ENCODE measurements around the gene MAML2.

Gene MAML2

DNA sequence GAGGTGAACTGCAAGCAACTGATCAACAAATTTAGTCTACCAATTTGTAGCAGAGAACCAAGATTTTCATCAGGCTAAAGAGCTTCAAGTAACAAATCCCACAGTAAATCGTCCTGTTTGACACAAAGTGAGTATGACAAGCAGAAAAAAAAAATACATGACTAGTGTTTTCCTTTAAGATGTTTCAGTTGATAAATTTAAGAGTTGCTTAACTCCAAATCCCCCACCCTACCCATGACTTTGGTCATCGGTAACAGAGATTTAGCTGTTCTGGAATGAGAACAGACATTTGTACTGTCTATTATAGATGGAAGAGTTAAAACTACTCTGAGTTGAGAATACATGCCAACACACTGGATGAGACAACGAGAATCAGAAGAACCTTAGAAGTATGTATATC lies 254.1 kb downstream of the MAML2 start:
- no peak for DNase-seq

DNA sequence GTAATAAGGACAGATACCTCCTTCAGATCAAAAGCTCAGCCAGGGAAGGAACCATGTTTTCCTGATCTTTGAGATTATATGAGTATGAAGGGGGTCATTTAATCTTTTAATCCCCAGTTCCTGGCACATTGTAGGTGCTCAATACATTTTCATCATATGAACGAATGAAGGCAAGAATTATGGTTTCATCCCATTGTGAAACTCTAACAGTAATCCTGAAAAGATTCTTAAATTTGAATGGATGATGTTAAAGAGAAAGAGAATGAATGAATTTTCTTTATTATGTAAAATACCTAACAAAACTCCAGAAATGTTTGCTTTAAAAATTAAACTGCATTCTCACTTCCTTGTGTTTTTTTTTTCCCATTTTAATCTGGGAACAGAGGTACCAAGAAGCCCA lies 256.9 kb downstream of the MAML2 start:
- no peak for DNase-seq

DNA sequence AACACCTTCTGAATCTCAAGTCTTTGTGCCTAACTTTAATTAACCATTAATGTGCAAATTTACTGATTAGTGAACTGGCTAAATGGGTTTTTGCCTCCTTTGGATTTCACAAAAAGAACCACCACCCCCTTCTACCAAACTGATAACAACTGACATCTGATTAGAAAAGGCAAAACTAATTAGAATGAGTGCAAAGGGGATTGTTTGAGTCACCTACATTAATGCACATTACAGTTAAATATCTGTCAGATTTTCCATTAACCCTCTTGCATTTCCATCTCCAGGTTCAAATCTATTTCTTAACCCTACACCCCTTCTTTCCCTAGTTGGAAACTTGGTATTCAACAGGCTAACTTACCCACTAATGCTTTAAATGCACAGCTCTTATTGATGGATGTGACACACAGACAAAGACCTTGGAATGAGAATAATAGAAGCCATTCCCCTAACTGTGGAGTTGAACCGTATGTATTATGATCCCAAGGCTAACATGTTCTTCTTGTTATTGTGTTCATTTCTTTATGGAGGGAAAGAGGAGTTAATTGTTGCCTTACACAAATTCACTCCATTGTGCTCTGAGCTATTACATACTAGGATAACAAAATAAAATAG lies 257.6 kb downstream of the MAML2 start:
- no peak for DNase-seq

DNA sequence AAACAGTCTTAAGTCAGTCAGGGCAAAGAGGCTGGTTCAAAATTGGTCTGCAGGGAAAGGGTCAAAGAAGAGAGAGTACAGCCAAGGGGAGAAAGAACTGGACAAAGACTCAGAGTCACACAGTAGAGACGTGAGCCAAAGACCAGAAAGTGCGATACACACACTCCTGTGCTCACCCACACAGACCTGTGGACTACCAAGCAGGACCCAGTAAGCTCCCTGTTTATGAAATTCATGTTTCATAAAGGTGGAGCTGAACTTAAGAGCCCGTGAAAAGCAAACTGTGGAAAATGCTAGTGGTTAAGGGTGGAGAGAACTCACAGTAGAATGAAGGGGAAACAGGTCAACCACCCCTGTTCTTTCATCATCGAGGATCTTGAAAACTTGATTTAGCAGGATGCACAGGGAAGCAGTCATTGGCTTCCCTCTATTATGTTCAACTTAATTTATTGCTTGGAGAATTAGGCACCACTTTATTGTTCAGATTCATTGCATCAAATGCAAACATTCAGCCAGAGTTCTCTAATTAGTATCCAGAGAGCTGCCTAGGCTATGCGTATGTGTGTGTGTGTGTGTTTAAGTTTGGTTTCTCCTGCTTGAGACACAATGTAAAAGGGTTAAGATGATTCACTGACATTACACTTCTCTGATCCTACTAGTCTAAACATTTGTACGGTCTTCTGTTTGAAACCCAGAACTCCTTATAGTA lies 258.2 kb downstream of the MAML2 start:
- DNase-seq, result no peak

DNA sequence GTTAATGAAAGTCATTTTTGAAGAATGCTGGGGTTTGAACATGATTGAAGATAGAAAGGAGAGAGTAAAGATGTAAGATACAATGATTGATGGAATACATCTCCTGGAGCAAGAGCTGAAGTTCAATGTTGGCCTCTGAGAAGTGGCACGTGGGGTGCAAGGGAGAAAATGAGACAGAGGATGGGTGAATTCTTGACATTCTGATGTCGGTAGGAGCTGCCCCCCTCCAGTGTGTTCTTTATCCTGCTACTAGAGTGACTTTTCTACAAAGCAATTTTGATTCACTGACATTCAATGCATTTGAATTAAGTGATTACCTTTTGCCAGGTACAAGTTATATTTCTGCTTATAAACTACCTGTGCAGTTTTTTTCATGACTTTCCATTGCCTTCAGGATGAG lies 260.1 kb downstream of the MAML2 start:
- no peak for DNase-seq

DNA sequence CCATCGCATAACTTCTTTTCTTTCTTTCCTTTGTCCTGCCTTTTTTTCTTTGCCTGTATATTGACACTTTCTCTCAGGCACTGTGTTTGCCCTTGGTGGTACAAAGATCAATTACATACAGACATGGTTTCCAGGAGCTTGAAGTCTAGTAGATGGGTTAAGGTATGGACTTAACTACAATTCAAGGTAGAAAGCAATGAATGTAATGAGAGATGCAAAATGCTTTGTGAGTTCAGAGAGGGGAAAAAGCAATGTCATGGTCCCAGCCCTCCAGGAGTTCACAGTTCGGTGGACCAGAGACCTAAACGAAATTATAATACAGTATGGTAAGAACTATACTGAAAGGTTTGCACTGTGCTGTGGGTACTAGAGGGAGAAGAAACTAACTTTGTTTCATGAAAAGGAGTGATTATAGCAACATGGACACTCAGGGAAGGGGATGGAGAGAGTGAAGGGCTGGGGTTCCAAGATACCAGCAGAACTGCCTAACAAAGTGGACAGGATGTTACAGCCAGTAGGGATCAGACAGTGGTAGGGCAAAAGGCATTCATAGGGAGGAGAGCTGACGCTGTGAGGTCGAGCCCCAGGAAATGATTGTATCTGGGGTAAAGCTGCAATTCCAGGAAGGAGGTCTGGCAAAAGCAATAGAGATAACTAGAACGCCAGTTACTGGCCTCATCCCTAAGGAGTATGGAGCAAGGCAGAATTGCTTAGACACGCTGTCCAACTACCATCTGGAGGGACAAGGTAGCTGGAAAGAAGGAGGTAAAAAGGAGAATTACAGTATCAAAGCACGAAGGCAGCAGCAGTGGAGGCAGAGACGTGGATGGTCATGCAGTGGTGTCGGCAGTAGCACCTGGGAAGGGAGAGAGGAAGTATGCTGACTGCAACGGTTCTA lies 260.7 kb downstream of the MAML2 start:
- DNase-seq, result no peak

DNA sequence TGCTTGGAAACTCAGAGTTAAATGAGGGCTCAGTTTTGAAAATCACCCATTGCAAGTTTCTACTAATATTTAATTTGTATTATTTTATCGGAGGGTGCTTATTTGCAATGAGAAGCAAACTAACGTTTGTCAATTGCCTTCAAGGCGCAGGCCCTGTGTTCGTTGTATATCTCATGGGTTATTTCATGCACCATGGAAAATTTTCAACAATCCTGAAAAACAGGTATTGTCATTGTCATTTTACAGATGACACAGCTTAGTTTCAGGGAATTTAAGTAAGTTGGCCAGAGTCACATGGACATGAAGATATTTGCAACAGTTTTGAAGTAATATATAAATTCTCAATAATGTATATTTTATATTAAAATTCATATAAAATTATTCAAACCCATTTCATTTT lies 261.4 kb downstream of the MAML2 start:
- no peak for DNase-seq

DNA sequence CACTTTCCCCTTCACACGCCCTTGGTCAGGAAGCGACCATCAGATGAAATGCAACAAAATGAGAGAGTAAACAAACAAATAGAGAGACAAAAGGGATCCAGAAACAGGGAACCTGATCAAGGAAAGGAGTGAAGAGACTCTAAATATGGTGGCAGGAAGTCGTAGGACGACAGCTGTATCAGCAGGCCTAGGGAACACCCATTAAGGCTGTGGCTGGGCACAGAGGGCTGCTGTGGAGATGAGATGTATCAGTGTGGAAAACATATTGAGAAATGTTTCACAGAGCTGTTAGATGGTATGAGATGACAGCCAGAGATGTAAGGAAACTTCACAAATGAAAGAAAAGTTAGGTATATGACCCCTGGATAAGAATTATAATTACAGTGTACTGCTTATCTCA lies 263.3 kb downstream of the MAML2 start:
- no peak for DNase-seq

DNA sequence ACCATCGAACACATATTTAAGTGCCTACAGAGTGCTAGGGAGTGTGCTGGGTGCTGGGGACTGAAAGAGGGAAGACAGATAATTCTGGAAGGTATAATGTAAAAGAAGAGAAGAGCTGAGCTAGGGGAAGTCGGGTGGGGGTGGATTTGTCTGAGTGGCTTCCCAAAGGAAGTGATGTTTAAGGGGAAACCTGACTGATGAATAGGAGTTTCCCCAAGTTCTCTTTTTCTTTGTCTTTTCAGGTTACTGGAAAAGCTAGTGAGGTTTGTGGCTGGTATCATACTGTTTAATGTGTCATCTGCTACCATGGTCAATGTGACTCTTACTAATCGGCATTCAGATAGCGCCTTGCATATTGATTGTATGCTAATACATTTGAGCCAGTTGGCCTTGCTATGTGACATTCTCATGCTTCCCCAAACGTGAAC lies 267.4 kb downstream of the MAML2 start:
- DNase-seq, result no peak

DNA sequence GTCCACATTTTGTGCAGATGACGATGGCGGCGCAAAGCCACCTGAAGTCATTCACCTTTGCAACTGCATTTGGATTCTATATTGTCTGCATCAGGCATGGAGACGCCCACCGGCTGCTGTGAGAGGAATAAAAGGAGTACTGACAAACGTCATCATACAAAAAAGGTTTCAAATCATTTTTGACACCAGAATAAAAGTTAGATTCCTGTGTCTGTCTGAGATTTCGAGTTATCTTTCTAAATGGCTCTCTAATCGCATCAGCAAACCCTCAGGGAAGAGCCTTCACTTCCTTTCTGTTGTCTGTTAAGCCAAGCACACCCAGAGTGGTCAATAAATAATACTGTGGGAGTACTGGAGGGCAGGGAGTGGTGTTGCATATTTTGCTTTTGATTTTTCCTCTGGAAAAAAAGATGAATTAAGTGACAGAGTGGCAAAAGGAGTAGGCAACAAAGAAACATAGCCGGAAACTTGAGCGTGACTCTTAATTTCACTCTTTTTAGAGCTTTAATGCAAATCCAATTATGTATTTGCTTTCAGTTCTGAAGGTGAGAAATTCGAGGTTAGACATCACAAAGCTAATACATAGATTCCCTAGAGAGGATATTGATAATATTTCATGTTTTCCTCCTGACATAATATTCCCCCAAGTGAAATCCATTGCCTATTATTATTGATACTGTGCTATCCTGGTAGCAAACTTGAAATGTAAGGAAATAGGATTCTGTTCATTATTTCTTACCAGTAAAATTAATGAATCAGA lies 268.3 kb downstream of the MAML2 start:
- no peak for DNase-seq

DNA sequence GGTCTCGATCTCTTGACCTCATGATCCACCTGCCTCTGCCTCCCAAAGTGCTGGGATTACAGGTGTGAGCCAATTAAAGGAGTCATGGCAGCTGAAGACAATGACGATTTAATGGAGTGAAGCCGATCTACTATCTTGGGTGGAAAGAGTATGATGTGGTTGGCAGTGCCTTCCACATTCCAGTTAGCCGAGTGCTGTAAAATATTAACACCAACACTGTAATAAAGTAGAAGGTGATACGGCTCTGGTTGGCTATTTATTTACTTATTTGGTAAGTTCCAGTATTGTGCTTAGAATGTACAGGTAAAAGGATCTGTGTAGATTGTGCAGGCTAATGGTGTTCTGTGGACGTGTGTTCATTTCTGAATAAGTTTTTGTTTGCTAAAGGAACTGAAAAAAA lies 269.5 kb downstream of the MAML2 start:
- DNase-seq, result no peak

DNA sequence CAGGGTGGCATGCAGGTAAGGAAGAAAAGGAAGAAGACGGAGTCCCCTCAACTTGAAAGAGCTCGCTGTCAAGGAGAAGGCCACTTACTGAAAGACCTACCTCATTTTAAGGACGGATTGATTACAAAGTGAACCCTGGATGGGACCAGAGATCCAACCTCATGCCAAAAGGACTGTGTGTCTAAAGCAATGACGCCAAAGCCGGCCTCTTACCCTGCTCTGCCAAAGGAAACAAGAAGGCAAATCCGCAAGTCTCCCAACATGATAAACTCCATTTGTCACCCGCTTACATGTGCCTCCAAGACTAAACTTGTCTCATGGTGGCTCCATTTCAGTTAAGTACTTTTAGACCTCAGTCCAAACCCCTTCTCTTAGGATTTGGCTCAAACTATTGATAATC lies 270.4 kb downstream of the MAML2 start:
- no peak for DNase-seq

DNA sequence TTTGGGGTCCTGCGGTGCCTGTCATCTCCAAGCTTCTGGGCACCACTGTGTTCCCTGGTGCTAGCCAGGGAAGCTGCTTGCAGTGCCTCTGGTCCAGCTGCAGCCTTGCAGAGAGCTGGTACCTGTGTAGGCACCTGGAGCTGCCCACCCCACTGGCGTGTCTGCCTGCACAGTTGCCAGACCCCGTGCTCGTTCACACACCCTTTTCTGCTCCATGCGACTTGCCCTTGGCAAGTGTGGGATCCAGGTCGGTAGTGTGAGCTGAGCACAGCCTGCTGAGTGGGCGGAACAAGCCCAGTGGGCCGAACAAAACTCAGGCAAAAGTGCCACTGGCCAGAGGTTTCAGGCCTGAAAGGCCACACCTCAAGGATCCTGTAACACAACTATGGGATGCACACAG lies 272.5 kb downstream of the MAML2 start:
- DNase-seq, result no peak

DNA sequence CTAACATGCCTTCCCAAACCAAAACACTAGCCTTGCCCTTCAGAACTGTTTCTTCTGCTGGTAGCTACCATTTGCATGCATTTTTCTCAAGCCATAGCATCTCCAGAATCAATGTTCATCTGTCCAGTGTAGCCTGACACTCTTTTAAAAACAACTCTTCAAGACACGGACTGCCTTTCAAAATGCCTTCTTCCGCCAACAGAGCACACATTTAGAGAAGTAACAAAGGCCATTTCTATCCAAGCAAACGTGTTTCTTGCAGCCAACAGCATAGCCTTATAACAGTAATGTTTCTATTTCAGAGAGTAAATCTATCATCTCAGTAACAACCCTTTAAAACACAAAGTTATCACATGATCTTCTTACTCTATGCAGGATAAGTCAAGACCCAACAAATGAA lies 275.8 kb downstream of the MAML2 start:
- no peak for DNase-seq

DNA sequence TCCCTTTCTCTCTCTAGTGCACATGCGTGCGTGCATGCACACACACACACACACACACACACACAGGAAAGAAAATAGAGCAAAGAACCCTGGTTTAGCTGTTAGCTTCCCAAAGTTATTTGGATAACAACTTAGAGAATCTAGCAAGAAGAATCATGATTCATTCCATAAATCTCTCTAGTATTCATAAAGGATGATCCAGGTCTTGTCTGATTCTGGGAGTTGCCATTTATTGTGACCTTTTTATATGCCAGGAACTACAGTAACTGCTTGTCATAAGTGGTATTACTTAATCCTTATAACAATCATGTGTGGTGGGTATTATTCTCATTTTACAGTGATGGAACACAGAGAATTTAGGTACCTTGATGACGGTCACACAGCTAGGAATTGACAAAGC lies 277.6 kb downstream of the MAML2 start:
- no peak for DNase-seq

DNA sequence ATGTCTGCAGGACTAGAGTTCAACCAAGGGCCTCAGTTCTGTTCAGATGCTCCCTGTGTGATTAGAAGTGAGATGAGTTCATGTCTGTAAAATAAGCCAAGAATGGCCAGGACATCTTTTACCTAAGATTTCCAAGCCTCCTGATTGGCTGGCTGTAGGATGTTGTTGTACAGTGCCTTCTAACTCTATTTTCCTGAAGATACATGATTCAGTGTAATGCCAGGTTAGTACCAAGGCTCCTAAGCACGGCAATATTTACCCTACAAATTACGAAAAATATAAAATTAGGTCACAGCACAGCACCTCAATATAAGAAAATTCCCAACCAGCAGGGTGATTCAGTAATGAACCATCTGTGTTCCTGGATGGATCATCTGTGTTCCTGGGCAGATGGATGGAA lies 279.1 kb downstream of the MAML2 start:
- no peak for DNase-seq

DNA sequence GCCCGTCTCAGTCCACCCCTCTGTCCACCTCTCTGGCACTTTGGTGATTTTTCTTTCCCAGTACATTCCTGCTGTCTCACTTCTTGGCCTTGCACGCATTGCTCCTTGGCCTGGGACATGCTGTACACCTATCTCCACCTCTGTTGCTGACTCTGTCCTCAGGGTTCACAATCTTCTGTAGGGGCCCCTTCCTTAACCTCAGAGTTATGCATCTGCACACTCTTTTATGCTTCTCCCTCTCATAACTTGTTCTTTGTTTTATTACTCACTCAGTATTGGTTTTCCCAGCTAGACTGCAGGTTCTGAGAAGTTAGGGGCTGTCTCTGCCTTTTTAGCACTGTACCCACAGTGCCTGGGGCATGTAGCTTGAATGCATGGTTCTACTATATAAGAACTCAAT lies 279.9 kb downstream of the MAML2 start:
- DNase-seq, result no peak

DNA sequence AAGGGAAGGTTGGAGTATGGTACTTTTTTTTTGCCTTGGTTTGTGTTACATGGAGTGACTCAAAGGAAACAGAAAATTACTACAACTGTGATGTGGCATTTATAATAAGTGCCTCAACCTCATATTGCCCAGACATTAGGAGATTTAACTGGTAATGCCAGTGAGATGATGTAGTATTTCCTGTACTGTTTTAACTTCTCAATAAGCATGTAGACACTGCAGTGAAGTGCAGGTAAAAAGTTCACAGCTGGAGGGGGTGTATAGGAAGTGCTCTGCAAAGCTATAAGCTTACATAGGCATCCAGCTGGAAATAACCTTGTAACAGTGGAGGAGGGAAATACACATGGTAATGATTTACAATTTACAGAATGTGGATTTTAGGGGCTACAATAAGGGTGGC lies 280.9 kb downstream of the MAML2 start:
- no peak for DNase-seq

DNA sequence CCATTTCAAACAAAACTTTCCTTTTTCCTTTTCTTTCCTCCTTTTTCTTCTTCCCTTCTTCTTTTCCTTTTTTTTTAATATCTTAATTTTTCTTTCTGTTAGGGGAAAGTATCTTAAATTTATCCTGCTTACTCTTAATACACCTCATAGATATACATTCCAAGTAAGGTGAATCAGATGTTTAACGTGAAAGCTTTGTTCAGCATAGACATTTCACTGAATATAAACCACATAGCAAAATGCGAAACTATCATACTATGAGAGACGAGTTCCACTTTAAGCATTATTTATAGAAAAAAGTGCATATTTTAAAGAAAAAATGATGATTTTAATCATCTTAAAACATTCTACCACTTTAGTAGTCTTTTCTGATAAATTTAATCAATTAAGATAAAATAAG lies 281.3 kb downstream of the MAML2 start:
- DNase-seq, result no peak

DNA sequence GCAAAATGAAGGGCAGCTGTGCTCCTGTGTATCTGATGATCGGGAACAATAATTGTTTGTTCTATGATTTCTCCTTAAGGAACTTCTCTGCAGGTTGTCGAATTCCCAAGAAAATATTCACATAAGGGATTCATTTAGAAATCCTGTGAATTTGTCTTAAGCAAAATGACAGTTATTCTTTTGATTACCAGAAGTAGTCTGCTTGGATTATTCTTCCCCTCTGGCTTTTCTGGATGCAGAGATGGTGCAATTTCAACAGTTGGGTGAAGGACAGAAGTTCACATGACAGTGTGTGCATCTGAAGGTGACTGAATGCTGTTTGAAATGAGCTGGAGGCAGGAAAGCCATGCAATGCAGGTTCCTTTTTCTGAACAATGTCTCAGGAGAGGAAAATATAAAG lies 281.9 kb downstream of the MAML2 start:
- DNase-seq, result no peak

DNA sequence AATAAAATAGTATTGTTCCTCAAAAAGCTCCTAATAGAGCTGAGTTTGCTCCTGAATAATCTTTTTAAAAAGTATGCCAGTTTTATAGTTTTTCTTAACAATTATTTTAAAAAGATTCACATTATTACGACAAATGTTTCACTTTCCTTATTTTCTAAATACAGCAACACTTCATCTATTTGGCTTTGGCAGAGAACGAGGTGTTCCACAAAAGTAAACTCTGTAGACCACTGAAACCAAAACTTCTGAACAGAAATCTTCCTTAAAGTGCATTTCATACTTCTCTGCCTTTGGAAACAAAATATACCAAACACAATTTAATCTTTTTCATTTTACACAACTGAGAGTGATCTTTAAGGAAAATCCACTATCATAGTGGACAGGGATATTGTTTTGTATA lies 285.5 kb downstream of the MAML2 start:
- DNase-seq, result no peak

DNA sequence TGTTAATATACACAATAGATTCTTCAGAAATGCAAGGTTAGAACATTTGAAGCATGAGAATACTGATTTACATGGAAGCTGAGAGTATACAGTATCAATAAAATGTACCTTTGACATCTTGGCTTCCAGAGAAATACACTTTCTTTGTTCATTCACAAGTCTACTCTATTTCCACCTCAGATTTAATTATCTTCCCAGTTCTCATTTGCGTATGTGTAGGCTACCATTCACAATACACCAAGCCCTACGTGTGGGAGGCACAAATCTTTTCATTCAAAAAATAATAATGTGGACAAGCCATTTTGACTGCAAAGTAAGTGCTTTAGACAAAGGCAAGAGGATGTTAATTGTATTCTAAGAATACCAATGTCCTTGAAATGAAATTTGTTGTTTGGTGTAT lies 286.4 kb downstream of the MAML2 start:
- no peak for DNase-seq

DNA sequence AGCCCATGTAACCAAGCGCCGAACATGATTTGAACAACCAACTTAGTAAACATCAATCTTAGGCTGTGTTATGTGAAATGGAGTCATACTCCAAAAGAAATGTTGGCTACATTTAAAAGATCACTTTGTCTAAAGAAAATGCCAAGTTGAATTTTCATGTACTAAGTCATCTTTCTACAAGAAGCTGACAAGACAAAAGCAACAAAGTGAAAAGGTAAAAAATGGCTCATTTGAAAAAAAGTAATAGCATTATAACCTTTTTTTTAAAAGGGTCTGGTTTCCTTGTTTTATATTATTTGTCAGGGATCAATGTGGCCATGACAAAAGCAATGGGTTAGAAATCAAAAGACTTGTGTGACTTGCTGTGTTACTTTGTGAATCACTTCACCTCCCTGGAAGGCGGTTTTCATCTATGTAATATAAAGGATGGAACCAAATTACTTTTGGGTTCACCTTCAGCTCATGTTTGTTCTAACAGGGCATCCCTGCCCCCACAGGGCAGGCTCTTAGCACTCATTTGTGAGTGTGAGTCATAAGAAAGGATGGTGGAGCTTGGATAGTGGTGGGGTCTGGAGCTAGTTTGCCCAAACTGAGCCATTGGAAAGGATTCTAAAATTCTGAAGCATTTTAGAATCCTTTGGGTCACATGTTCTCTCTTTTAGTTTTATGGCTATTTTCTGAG lies 287.1 kb downstream of the MAML2 start:
- no peak for DNase-seq

Data from 8988T (cell line).